Measurements from ENCODE around the gene TTC39C. TPM values are rescaled to one million over a fixed set of nuclear protein-coding genes. Genes with fewer than 3 reads are reported as not detected.

The TTC39C gene
- total and polyA plus RNA-seq, 2 donors (not counting 3 experiments of a cell fraction or from before 2014, with no cell fraction given) = 0.61 to 6.2 TPM

GRCh38 chr18:24176727-24177416 is 162.3 kb downstream of the TTC39C start:
- H3K4me1 ChIP-seq (ENCODE audit: control insufficient read depth, extremely low read depth, insufficient read depth, low read length) = no peaks in the 10 kb centered on the region
- CTCF ChIA-PET = interaction anchor here (0.5 to 6.0 kb wide), 75 partner anchors 9 to 550 kb away, joined by 3 to 276 read pairs (median 5); partner anchors contain the start of genes CABYR, IMPACT and OSBPL1A
- no peak overlapping the region for H3K27ac ChIP-seq (ENCODE audit: insufficient read depth, low read depth, low read length)
- no peaks in the 10 kb centered on the region for H3K79me2 ChIP-seq (ENCODE audit: control insufficient read depth, insufficient read depth, low read length)
- FAIRE-seq = peak; percentile 47
- DNase-seq (ENCODE audit: low read depth, low spot score) = peak; percentile 43
- TF ChIP-seq FOS (IDR thresholded peaks at IDR 0.05; ENCODE audit: borderline replicate concordance, insufficient read depth, low read length) = no peak
- TF ChIP-seq CTCF (IDR thresholded peaks at IDR 0.05; ENCODE audit: extremely low read depth in 1 of 2, insufficient read depth in 1 of 2, low read depth in 1 of 2, low read length in 2 of 2) = peak; percentile 72 to 86
- no peak for TF ChIP-seq JUN (IDR thresholded peaks at IDR 0.05; ENCODE audit: borderline replicate concordance, insufficient read depth, insufficient read length, low read depth)
- no peaks in the 10 kb centered on the region for H4K20me1 ChIP-seq (replicated peaks; ENCODE audit: control insufficient read depth, extremely low read depth, insufficient read depth, low read length)
- H3K36me3 ChIP-seq (ENCODE audit: control insufficient read depth in 2 of 2, extremely low read depth in 1 of 2, insufficient read depth in 2 of 2, low read length in 2 of 2) = no peaks in the 10 kb centered on the region
- intact Hi-C loops (cut with micrococcal nuclease) (loop anchor here (1.0 to 5.0 kb wide), 3 partner anchors 95 to 312 kb away; no protein-coding TSS in a partner anchor), dilution Hi-C loops (cut with MboI; ENCODE audit: extremely low pct_ligation_motif_present, low sequenced_read_pairs) (no loop called here)
- H3K9ac ChIP-seq (replicated peaks; ENCODE audit: extremely low read depth, insufficient read depth, low read length) = no peak overlapping the region
- H3K27me3 ChIP-seq (ENCODE audit: control insufficient read depth in 2 of 2, insufficient read depth in 2 of 2, low read length in 2 of 2) = no peaks in the 10 kb centered on the region
- BruUV-seq (replicated peaks) = no TSS peak
- no peaks in the 10 kb centered on the region for H3K9me1 ChIP-seq (replicated peaks; ENCODE audit: control insufficient read depth, extremely low read depth, insufficient read depth, low read length)
- no peak overlapping the region for H3K4me2 ChIP-seq (ENCODE audit: insufficient read depth, low read length)
- H3K9me3 ChIP-seq (replicated peaks; ENCODE audit: control insufficient read depth, insufficient read depth, low read length) = no peaks in the 10 kb centered on the region
- no peak overlapping the region for H2AFZ ChIP-seq (ENCODE audit: low read depth, low read length)
- H3K4me3 ChIP-seq (replicated peaks in 1 of 3; ENCODE audit: insufficient read depth in 1 of 3, low read depth in 1 of 3, low read length in 3 of 3) = no peak overlapping the region
- POLR2A ChIA-PET = no interaction called here
